HG03439 (cell line): Measurements from ENCODE around the gene ANTXR2.
A peak's percentile ranks its signal among the peaks of the same experiment; 100 is the strongest.
"Not testable (repeated sequence)": the region's sequence is repeated elsewhere in the genome, so short reads cannot be mapped to it uniquely, and the experiment has no call there.

Source experiments
- ATAC-seq: cut with Tn5 transposase; IDR thresholded peaks from one replicate; pipeline ENCODE4 v1.9.1; 2021; ENCODE audit warnings: mild to moderate bottlenecking, moderate library complexity; ENCODE audit not compliant: unreplicated experiment

Gene ANTXR2

DNA sequence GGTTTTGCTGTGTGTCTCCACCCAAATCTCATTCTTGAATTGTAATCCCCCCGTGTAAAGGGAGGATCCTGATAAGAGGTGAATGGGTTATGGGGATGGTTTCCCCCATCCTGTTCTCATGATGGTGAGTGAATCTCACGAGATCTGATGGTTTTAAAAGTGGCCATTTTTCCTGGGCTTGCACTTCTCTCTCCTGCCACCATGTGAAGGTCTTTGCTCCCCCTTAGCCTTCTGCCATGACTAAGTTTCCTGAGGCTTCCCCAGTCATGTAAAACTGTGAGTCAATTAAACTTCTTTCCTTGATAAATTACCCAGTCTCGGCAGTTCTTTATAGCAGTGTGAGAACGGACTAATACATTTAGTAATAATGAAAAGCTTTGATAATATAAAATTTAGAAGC, 46.9 kb downstream of the ANTXR2 start:
- ATAC-seq = no peak

DNA sequence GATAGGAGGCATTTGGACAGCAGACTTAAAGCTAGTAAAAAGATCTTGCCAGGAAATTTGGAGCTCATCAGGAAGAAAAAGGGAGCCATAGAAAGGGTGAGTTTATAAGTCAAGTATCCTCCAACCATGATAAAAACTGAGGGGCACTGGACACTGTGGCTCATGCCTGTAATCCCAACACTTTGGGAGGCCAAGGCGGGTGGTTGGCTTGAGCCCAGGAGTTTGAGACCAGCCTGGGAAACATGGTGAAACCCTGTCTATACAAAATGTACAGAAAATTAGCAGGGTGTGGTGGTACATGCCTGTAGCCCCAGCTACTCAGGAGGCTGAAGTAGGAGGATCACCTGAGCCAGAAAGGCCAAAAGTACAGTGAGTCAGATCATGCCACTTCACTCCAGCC, 48.7 kb downstream of the ANTXR2 start:
- no peak for ATAC-seq

DNA sequence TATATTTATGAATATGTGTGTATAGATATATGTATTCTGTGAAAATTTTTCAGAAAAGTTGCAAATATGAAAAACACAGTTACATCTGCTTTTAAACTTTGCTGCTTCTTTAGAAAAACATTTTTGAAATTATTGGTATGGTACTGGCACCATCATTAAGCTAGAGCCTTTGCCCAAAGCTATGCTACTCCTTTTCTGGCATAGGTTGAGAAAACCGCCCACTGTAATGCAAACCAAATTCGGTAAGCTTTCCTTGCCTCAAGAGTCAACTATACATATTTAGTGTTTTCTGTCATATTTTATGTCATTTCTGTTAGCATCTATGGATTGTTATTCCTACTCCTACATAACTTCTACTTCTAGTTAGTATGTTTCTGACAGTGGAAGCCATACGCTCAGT, 50.7 kb downstream of the ANTXR2 start:
- no peak for ATAC-seq

DNA sequence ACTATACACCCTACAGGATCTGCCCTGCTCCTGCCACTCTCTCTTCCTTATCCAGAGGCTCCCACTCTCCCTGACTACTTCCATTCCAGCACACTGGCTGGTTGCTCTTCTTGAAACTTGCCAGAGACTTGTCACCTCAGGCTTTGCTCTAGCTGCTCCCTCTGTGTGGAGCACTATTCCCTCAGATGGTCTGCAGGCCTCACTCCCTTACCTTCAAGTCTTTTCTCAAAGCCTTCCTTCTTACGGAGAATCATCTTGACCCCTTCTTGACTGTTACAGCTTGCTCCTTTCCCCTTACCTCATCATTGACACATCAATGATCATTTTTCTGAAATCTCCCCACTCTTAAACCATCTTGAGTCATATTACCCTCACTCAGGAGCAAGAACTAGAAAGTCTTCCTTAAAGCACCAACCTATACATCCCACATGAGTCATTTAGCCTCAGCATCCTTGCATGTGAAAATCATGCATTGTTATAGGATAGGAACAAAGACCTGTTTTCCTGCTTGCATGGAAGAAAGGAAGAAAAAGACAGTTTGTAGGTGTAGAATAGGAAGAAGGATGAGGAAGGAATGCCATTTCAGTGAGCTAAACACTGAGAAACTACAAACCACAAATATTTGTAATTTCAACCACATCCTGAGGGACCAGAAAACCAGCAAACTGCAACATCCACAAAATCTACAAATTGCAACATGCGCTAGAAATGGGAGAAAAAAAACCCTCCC, 55.7 kb downstream of the ANTXR2 start:
- ATAC-seq = no peak

DNA sequence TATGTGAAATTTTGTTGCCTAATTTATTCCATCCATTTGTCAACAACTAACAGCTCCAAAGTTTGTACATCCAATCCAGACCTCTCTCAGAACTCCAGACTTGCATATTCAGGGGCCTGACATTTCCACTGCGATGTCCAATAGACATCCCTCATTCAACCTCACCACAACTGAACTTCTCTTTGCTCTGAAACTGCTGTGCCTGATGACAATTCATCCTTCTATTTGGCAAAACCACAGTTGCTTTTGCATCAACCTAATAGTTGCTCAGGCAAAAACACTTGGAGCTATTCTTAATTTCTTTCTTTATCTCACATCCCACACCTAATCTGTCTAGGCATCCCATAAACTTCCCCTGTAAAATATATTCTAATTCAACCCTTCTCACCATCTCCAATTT, 56.5 kb downstream of the ANTXR2 start:
- ATAC-seq = no peak

DNA sequence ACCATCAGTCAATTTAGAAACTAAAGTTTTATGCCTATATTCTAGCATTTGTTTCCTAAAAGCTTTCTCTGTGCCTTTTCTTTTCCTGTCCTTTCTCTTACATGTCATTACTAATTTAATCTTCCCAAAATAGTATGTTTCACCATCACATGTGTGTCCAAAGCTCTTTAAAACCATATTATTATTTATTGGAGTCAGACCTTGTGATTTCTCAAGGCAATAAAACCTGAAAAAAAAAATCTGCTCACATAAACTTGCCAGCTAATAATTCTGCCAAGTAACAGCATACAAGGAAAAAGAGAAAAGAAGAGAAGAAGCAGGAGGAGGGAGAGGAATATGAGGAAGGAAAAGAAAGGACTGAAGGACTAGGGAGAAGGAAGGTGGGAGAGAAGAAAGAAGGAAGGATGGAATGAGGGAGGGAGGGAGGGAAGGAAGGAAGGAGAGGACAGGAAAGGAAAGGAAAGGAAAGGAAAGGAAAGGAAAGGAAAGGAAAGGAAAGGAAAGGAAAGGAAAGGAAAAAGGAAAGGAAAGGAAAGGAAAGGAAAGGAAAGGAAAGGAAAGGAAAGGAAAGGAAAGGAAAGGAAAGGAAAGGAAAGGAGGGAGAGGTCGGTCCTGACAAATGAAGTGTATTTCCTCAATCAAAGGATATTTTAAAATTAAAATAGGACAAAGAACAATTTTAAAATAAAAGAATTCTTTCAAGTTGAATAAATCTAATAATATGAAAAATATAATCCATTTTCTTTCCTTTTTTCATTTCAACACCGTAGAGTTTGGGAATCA, 57.4 kb downstream of the ANTXR2 start:
- ATAC-seq = no peak

DNA sequence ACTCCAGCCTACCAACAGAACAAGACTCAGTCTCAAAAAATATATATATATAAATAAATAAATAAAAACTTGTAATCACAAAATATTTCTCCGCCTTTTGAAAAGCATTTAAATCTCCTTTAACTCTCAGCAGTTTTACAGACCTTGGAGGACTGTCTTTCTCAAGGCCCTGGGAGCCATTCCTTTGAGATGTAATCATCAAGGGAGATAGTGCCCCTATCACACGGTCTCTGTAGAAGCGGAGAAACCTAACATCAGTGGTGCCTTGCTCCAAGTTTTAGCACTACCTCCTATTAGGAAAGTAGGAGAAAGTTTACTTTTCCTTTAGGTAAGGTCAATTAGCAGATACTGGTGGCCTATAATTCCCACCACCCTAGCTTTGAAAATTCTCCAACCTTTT, 58.5 kb downstream of the ANTXR2 start:
- no peak for ATAC-seq

DNA sequence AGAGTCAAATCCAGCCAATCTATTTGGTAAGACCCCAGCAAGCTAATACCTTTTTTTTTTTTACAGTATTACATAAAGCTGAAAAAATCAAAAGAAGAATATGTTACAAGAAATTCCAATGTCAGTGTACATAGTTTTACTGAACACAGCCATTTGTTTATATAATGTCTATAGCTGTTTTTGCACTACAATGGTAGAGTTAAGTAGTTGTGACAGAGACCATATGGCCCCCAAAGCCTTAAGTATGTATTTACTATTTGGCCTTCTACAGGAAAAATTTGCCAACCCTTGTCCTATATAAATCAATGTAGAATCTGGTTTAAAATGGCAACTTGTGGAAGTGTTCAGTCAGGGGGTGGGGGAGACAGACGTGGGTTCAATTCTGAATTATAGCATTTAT, 60.7 kb downstream of the ANTXR2 start:
- no peak for ATAC-seq

DNA sequence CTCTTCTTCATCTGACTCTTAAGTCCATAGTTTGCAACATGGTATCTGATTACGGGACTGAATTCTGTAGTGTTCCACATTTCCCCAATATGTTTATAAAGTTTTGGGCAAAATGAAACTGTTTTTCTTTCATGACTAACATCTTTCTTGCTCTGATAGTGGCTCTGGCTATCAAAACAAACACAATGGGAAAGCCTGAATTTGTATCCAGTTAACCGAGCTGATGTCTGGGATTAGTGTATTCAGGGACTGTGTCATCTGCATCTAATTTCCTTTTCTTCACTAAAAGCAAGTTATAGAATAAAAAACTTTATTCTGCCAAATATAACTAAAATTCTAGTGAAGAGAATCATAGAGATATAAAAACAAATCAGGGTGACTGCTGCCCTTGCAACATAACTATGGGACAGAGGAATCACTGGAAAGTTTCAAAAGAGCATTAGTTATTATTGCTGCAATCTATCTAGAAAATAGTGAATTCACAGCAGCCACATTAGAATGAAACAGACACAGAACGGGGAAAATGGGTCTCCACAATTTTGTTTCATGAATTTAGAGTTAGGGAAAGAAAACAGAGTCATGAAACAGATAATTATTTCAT, 61.3 kb downstream of the ANTXR2 start:
- ATAC-seq = no peak

DNA sequence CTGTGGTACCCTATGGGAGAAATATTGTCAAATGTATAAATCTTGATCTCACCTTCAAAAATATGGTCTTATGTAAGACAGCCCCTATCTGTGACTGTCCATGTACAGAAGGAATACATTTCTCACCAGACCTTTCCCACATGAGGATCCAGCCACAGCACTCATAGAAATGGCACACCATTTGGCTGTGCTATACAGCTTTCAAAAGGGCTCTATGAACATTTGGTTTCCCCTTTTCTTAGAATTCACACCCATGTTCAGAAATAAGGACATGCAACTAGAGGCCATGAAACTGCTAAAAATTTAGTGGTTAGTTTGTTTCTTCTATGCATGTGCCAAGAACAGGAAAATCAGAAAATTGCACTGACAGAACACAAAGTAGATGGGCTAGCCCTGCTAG, 62.7 kb downstream of the ANTXR2 start:
- no peak for ATAC-seq

DNA sequence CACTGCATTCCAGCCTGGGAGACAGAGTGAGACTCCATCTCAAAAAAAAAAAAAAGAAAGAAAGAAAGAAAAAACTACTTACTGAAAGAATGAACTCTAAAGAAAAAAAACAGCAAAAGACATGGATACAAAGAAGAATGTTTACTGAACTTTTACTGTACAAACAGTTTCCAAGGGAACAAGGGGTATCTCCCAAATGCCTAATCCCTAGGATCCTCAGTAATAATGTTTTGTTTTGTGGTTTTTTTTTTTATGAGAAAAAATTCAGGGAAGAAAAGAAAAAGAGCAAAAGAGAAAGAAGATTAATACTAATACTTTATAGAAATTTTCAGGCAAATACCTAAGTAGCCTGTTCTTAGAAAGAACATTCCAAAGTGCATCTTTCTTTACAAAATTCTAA, 63.2 kb downstream of the ANTXR2 start:
- no peak for ATAC-seq

DNA sequence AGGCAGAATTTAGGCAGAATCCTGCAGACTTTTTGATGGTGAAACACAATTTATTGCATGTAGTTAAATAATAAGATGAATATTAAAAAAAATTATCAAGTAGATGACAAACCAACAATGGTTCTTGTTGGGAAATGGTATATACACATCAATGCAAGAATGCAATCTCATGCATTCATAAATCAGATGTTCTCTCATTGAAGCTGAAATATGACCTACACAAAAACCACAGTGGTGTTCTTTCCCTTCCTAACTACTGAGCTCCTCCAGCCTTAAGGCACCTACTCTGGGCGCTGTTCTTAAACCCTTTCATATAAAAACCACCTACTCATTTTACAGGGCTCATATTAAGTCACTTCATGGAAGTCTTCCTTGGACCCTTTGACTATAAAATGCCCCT, 64.1 kb downstream of the ANTXR2 start:
- no peak for ATAC-seq

DNA sequence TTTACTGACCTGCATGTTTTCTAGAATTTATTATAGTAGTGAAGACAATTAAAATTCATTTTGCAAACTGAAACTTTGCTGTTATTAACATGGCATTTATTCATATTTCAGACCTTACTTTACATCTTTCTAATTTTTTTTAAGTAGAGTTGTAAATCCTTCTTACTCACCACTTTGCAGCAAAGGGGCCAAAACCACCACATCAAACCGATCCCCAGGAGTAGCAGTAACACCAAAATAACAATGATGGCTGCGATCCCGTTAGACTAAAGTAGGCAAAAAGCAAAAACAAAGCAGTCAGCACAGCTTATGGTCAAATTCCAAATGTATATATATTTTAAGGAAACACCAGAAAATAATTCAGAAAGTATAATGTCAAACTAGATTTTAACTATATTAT, 64.7 kb downstream of the ANTXR2 start:
- no peak for ATAC-seq

DNA sequence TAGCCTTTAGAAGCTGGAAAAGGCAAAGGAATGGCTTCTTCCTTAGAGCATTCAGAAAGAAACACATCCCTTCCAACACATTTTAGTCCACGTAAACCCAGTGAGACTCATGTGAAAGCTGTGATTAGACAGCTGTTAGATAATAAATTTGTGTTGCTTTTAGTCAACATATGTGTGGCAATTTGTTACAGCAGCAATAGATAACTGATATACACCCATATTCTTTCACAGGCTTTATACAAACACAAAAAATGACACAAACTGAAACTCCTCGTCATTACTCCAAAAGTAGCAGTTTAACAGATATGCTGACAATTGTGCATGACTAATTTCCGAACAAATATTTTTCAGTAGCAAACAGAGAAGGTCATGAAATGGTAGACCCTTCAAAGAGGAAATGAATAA, 65.3 kb downstream of the ANTXR2 start:
- peak; percentile 87 for ATAC-seq

DNA sequence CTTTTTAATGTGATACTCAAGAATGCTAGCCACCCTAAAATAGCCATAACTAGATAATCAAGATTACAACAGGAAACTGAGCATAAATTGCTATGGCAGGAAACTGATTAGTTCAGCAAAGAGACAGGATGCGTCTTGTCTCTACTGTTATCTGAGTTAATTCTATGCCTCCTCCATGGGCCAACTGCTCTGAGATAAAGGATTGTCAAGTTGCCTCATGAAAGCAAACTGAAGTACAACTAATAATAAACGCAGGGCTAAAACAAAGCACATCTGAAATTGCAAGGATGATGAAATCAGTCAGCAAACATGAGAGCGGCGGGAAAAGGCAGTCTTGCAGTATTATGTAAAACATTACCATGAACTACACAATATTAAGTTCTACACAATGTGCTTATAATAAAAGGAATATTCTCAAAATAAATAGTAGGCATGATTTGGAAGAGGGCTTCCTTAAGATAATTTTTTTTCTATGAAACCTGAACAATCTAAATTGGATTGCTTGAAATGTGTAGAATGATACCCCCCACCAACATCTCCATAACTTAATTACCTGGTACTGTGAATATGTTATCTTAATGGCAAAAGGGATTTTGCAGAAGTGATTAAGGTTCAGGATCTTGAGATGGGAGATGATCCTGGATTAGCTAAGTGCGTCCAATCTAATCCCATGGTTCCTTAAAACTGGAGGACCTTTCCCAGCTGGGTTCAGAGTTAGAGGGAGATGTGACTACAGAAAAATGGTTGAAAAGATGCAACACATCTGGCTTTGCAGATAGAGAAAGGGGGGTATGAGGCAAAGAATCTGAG, 65.9 kb downstream of the ANTXR2 start:
- ATAC-seq = no peak

DNA sequence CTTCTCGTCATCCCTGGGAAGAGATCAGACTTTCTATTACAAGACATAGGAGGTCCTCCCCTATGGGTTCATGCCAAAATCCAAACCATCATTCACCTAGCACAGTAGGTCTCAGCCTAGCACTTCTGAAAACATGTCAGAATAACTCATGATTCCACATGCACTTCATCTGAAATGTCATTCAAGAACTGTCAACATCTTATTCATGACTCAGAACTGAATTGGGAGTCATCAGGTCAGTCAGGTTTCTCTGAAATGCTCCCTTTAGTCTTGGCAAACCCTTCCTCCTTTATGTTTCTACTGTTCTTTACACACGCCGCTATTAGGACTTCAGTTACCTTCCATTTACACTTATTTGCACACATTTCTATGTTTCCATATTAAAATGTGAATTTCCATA, 67.2 kb downstream of the ANTXR2 start:
- no peak for ATAC-seq

DNA sequence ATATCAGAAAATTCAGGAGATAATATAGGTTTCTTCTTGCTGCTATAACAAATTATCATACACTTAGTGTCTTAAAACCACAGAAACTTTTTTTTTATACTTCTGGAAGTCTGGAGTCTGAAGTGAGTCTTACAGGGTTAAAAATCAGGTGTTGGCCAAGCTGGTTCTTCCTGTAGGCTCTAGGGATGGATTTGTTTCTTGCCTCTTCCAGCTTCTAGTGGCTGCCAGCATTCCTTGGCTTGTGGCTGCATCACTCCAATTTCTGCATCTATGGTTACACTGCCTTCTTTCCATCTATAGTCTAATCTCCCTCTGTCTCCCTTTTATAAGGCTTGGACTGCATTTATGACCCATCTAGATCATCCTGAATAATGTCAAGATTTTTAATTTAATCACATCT, 68.7 kb downstream of the ANTXR2 start:
- no peak for ATAC-seq

DNA sequence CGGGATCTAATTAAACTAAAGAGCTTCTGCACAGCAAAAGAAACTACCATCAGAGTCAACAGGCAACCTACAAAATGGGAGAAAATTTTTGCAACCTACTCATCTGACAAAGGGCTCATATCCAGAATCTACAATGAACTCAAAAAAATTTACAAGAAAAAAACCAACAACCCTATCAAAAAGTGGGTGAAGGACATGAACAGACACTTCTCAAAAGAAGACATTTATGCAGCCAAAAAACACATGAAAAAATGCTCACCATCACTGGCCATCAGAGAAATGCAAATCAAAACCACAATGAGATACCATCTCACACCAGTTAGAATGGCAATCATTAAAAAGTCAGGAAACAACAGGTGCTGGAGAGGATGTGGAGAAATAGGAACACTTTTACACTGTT, 70.5 kb downstream of the ANTXR2 start:
- ATAC-seq = not testable (repeated sequence)

DNA sequence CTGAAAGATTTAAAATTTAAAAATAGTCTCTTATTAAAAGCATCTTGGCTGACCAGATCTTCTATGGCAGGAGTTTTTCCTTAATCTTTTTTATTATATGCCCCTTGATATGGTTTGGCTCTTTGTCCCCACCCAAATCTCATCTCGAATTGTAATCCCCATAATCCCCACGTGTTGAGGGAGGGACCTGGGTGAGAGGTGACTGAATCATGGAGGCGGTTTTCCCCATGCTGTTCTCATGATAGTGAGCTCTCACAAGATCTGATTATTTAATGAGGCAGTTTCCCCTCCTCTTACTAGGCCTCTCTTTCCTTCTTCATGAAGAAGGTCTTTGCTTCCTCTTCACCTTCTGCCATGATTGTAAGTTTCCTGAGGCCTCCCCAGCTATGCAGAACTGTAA, 74.0 kb downstream of the ANTXR2 start:
- not testable (repeated sequence) for ATAC-seq

DNA sequence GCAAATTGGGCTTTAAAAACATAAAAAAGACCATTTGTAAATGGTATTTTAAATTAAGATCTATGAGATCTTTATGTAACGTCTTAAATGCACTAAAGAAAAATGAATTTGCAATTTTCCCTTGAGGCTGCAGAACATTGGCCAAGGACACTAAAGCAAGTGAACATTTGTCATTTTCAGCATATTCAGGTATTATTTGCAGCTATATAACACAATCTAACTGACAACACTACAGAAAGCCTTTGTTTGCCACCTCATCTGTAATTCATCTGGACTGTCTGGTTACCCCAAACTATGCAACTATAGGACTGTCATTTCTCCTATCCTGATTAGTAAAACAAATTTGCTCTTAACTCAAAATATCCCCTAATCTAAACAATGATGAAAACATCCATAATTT, 74.8 kb downstream of the ANTXR2 start:
- no peak for ATAC-seq

DNA sequence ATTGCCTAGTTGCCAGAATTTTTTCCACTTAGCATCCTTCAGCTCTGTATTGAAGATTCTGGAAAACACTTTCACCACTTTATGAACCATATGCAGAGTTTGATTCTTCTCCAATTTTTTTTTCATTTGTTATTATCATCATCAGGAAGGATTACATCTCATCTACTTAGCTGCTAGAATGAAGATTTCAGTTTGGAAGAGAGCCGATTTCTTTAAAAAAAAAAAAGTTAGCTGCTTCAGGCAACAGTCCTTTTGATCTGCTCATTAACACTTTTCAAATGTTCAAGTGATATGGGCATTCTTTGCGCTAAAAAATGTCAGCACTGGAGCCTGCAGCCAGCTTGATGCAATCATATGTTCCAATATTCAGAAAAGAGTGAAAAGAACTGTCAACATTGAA, 76.2 kb downstream of the ANTXR2 start:
- no peak for ATAC-seq
